ENCODE data around the gene IFITM10.
"Not testable (repeated sequence)": the region's sequence is repeated elsewhere in the genome, so short reads cannot be mapped to it uniquely, and the experiment has no call there.

IFITM10 gene

GRCh38 chr11:1778141-1778911 is 27.9 kb upstream of the IFITM10 start:
- no peak for DNase-seq (ENCODE audit: low read depth in 3 of 3)

GRCh38 chr11:1777737-1778136 is 27.3 kb upstream of the IFITM10 start:
- no peak for DNase-seq (ENCODE audit: low read depth in 3 of 3)

GRCh38 chr11:1776944-1777715 is 26.7 kb upstream of the IFITM10 start:
- DNase-seq (ENCODE audit: low read depth in 3 of 3): no peak

- no peak for DNase-seq (ENCODE audit: low read depth in 3 of 3)
Measured at GRCh38 chr11:1776331-1776851, 26.0 kb upstream of the IFITM10 start.

- no peak for DNase-seq (ENCODE audit: low read depth in 3 of 3)
Measured at GRCh38 chr11:1774886-1775285, 24.5 kb upstream of the IFITM10 start.

GRCh38 chr11:1773994-1774550 is 23.7 kb upstream of the IFITM10 start:
- DNase-seq (ENCODE audit: low read depth in 3 of 3): no peak

GRCh38 chr11:1773131-1773993 is 23.0 kb upstream of the IFITM10 start:
- no peak for DNase-seq (ENCODE audit: low read depth in 3 of 3)

GRCh38 chr11:1772270-1773130 is 22.1 kb upstream of the IFITM10 start:
- DNase-seq (ENCODE audit: low read depth in 3 of 3): peak; percentile 26 to 55 (median 35)

GRCh38 chr11:1771700-1772099 is 21.3 kb upstream of the IFITM10 start:
- DNase-seq (ENCODE audit: low read depth in 3 of 3): no peak

GRCh38 chr11:1771273-1771672 is 20.9 kb upstream of the IFITM10 start:
- no peak for DNase-seq (ENCODE audit: low read depth in 3 of 3)

GRCh38 chr11:1770528-1770927 is 20.1 kb upstream of the IFITM10 start:
- no peak for DNase-seq (ENCODE audit: low read depth in 3 of 3)

- DNase-seq (ENCODE audit: low read depth in 3 of 3): no peak
Measured at GRCh38 chr11:1770061-1770460, 19.7 kb upstream of the IFITM10 start.

- not testable (repeated sequence) for DNase-seq (ENCODE audit: low read depth in 3 of 3)
Measured at GRCh38 chr11:1769304-1769936, 19.0 kb upstream of the IFITM10 start.

GRCh38 chr11:1768141-1768469 is 17.7 kb upstream of the IFITM10 start:
- DNase-seq (ENCODE audit: low read depth in 3 of 3): no peak

- no peak for DNase-seq (ENCODE audit: low read depth in 3 of 3)
Measured at GRCh38 chr11:1767399-1768140, 17.2 kb upstream of the IFITM10 start.

GRCh38 chr11:1766719-1767398 is 16.5 kb upstream of the IFITM10 start:
- no peak for DNase-seq (ENCODE audit: low read depth in 3 of 3)

- DNase-seq (ENCODE audit: low read depth in 3 of 3): no peak
Measured at GRCh38 chr11:1765871-1766718, 15.7 kb upstream of the IFITM10 start.
